NK-92 treated with Interleukin-12 subunit alpha and Interleukin-12 subunit beta, amount 100 ng/mL, for 24 hours (cell line): ENCODE data around the gene CD84.
"Not testable (repeated sequence)": the region's sequence is repeated elsewhere in the genome, so short reads cannot be mapped to it uniquely, and the experiment has no call there.

Experiments used
- DNase-seq: peaks from one replicate; lab custom pipeline; 2025; lab: John Stamatoyannopoulos, UW

CD84 gene

DNA sequence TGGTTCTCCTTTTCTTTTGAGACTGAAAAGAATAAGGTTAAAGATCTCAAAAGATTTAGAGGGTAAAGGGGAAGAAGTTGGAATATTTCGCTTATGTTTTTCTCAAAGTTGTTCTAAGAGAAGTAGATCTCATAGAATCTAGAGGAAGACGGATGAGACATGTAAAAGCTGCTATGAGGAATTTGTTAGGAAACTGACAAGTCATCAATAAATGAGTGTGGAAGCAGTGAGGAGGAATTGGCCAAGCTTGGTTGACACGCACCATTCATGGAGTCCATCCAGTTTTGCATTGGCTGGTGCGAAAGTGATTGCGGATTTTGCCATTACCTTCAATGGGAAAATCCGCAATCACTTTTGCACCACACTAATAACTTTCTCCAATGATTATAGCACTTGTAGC is 76.2 kb downstream of the CD84 start:
- DNase-seq, result no peak

- DNase-seq, result no peak
These were observed 78.8 kb downstream of the CD84 start for GRCh38 chr1:160500321-160500990.

- DNase-seq, result no peak
These were observed 79.7 kb downstream of the CD84 start for GRCh38 chr1:160499631-160500030.

DNA sequence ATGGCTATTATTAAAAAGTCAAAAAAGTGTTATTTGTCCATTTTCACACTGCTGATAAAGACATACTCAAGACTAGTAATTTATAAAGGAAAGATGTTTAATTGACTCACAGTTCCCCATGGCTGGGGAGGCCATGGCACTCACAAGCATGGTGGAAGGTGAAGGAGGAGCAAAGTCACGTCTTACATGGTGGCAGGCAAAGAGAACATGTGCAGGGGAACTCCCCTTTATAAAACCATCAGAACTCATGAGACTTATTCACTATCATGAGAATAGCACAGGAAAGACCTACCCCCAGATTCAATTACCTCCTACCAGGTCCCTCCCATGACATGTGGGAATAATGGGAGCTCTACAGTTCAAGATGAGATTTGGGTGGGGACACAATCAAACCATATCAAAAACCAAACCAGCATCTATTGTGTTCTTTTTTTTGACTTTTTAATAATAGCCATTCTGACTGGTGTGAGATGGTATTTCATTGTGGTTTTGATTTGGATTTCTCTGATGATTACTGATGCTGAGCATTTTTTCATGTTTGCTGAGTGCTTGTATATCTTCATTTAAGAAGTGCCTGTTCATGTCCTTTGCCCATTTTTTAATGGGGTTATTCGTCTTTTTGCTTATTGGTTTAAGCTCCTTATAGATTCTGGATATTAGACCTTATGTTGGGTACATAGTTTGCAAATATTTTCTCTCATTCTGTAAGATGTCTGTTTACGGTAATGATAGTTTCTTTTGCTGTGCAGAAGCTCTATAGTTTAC is 80.8 kb downstream of the CD84 start:
- DNase-seq, result not testable (repeated sequence)

- DNase-seq, result no peak
These were observed 83.0 kb downstream of the CD84 start for GRCh38 chr1:160496334-160496733.

DNA sequence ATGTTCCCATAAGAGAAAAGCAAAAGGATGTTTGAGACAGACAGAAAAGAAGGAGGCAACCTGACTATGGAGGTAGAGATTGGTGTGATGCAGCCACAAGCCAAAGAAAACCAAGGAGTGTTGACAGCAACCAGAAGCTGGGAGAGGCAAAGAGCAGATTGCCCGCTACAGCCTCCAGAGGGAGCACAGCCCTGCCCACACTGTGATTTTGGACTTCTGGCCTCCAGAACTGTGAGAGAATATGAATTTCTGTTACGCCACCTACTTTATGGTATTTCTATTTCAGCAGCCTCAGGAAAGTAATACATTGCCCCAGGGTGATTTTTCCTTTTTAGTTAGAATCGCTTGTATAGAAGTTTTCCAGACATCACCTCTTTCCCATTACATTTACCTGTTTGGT is 84.7 kb downstream of the CD84 start:
- DNase-seq, result no peak

GRCh38 chr1:160492617-160493016 is 86.7 kb downstream of the CD84 start:
- DNase-seq, result no peak

DNA sequence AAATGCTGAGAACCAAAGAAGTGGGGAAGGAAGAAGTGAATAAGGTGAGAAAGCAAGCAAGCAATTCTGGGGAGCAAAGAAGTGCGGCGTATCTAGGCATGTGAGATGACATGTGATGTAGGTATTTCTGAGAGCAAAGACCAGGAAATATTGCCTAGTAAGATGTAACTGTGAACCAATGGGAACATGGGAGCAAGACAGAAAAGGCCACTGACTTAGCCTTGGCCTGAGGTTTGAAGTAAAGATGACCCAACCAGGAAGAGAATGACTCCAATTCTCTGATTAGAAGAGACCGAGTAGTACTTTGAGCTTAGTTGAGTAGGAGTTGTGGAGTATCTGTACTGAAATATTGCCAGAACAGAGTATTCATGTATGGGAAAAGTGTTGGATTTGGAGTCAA is 87.3 kb downstream of the CD84 start:
- no peak for DNase-seq
